Progenitor cell of endocrine pancreas (in vitro differentiated cells): ENCODE data around the gene TLL2. TPM values are rescaled to one million over a fixed set of nuclear protein-coding genes. Genes with fewer than 3 reads are reported as not detected.

ENCODE experiments used
- DNase-seq: peaks from one replicate; pipeline ENCODE4 v3.0.0; 2021; ENCODE audit warnings: low spot score; ENCODE audit not compliant: unreplicated experiment
- H3K27ac Mint-ChIP-seq: 2 replicates; pipeline ENCODE4 v1.8.0; 2021; ENCODE audit warnings: mild to moderate bottlenecking, moderate library complexity, mixed read lengths
- H3K27me3 Mint-ChIP-seq: 2 replicates; pipeline ENCODE4 v1.8.0; 2021; ENCODE audit warnings: mixed read lengths
- H3K36me3 Mint-ChIP-seq: 2 replicates; pipeline ENCODE4 v1.8.0; 2022; ENCODE audit warnings: mixed read lengths; ENCODE audit not compliant: insufficient read depth
- H3K4me1 Mint-ChIP-seq: 2 replicates; pipeline ENCODE4 v1.8.0; 2021; ENCODE audit warnings: low read depth, mixed read lengths
- H3K4me3 Mint-ChIP-seq: 2 replicates; pipeline ENCODE4 v1.8.0; 2021; ENCODE audit warnings: low read depth, mild to moderate bottlenecking, moderate library complexity, mixed read lengths
- H3K9me3 Mint-ChIP-seq: 2 replicates; pipeline ENCODE4 v1.8.0; 2021; ENCODE audit warnings: low read depth, mixed read lengths
- CTCF ChIP-seq: fragments of 200-600 bp; sonication (generic); IDR thresholded peaks from one replicate; pipeline ENCODE4 v1.5.0; 2021; ENCODE audit warnings: antibody characterized with exemption, mild to moderate bottlenecking; ENCODE audit not compliant: unreplicated experiment
- total RNA-seq: library from RNA; stranded (reverse); gene quantifications from 2 replicates; pipeline ENCODE4 v1.2.1, GENCODE V29; 2021

The TLL2 gene
- total RNA-seq, 1 donor from 2014 or later = 0.60 TPM

GRCh38 chr10:96334616-96335526 is 178.9 kb downstream of the TLL2 start:
- peak; percentile 83 for TF ChIP-seq CTCF
- peaks cover 7% of the 10 kb centered on the region for H3K27me3 Mint-ChIP-seq
- H3K4me1 Mint-ChIP-seq = no peaks in the 10 kb centered on the region
- no peak for DNase-seq
- H3K36me3 Mint-ChIP-seq = no peaks in the 10 kb centered on the region
- no peaks in the 10 kb centered on the region for H3K9me3 Mint-ChIP-seq
- no peak overlapping the region for H3K27ac Mint-ChIP-seq
- H3K4me3 Mint-ChIP-seq = no peak overlapping the region

DNA sequence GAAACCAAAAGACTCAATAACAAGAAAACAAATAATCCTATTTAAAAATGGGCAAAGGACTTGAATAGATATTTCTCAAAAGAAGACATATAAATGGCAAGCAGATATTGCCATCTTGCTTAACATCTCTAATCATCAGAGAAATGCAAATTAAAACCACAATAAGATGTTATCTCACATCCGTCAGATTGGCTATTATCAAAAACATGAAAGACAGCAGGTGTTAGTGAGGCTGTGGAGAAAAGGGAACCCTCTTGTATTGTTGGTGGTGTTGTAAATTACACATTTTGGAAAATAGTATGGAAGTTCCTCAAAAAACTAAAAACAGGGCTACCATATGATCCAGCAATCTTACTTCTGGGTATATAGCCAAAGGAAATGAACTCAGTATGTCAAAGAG is 180.6 kb downstream of the TLL2 start:
- no peak for DNase-seq
- Mint-ChIP-seq H3K4me1 (no peaks in the 10 kb centered on the region), H3K4me3 (no peak overlapping the region), H3K36me3 (no peaks in the 10 kb centered on the region), H3K27me3 (peaks cover 10% of the 10 kb centered on the region), H3K27ac (no peak overlapping the region), H3K9me3 (no peaks in the 10 kb centered on the region)
- no peak for TF ChIP-seq CTCF

- Mint-ChIP-seq H3K27me3 (peaks cover 31% of the 10 kb centered on the region), H3K4me3 (no peak overlapping the region), H3K27ac (no peak overlapping the region), H3K9me3 (no peaks in the 10 kb centered on the region), H3K4me1 (peaks cover 7% of the 10 kb centered on the region), H3K36me3 (no peaks in the 10 kb centered on the region)
- no peak for DNase-seq
- TF ChIP-seq CTCF = no peak
These were observed 186.3 kb downstream of the TLL2 start for GRCh38 chr10:96327462-96327861.

DNA sequence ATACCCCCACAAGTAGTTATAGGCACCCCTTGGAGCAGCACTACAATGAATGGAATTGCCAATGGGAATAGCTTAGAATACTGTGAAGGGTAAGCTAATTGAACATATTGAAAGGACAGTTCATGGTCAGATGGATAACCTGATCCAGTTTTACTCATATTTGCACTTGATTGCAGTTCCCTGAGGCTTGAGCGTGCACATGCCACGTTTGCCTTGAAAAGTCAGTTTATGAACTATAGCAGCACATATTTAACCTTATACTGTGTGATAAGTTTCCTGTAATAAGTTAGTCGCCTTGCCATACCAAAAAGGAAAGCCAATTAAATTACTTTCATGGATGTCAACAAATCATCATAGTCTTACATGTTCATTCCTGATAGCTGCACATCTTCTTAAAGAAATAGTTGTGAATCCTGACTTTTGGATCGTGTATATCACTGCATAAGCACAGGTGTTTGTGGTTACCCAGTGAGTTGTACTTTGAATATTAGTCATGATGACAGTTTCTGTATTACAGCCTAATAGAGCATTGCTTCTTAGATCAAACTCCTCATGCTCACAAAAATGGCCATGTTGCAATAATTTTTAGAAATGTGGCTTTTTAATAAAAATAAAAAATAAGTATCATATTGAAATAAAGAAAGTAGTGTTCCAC is 187.9 kb downstream of the TLL2 start:
- Mint-ChIP-seq H3K27ac (no peak overlapping the region), H3K27me3 (peaks cover 31% of the 10 kb centered on the region), H3K4me1 (peaks cover 7% of the 10 kb centered on the region), H3K4me3 (no peak overlapping the region), H3K36me3 (no peaks in the 10 kb centered on the region), H3K9me3 (no peaks in the 10 kb centered on the region)
- DNase-seq = no peak
- no peak for TF ChIP-seq CTCF

- DNase-seq = no peak
- H3K36me3 Mint-ChIP-seq = no peaks in the 10 kb centered on the region
- no peak for TF ChIP-seq CTCF
- peaks cover 31% of the 10 kb centered on the region for H3K27me3 Mint-ChIP-seq
- no peaks in the 10 kb centered on the region for H3K9me3 Mint-ChIP-seq
- H3K4me3 Mint-ChIP-seq = no peak overlapping the region
- H3K27ac Mint-ChIP-seq = no peak overlapping the region
- H3K4me1 Mint-ChIP-seq = peaks cover 7% of the 10 kb centered on the region
These were observed 189.3 kb downstream of the TLL2 start for GRCh38 chr10:96324447-96324846.
